Glutamatergic neuron (in vitro differentiated cells): Measurements from ENCODE around the gene PWP1. TPM values are rescaled to one million over a fixed set of nuclear protein-coding genes. Genes with fewer than 3 reads are reported as not detected.

ENCODE experiments used
- DNase-seq: peaks from one replicate; pipeline ENCODE4 v3.0.0; 2022
- H3K27ac Mint-ChIP-seq: one replicate; pipeline ENCODE4 v1.8.0; 2020; ENCODE audit warnings: mild to moderate bottlenecking, mixed read lengths, inconsistent platforms; ENCODE audit not compliant: unreplicated experiment
- H3K27me3 Mint-ChIP-seq: one replicate; pipeline ENCODE4 v1.8.0; 2020; ENCODE audit warnings: mild to moderate bottlenecking, moderate library complexity, mixed read lengths, inconsistent platforms; ENCODE audit not compliant: unreplicated experiment
- H3K36me3 Mint-ChIP-seq: one replicate; pipeline ENCODE4 v1.8.0; 2020; ENCODE audit warnings: mild to moderate bottlenecking, mixed read lengths, inconsistent platforms; ENCODE audit not compliant: unreplicated experiment
- H3K4me1 Mint-ChIP-seq: one replicate; pipeline ENCODE4 v1.8.0; 2020; ENCODE audit warnings: mild to moderate bottlenecking, low read depth, mixed read lengths, inconsistent platforms; ENCODE audit not compliant: unreplicated experiment
- H3K4me3 Mint-ChIP-seq: one replicate; pipeline ENCODE4 v1.8.0; 2020; ENCODE audit warnings: mild to moderate bottlenecking, mixed read lengths, inconsistent platforms; ENCODE audit not compliant: unreplicated experiment
- H3K9me3 Mint-ChIP-seq: one replicate; pipeline ENCODE4 v1.8.0; 2020; ENCODE audit warnings: mild to moderate bottlenecking, moderate library complexity, mixed read lengths, inconsistent platforms; ENCODE audit not compliant: unreplicated experiment
- total RNA-seq: library from RNA; stranded (reverse); fragmentation: NEBNext Ultra II Directional; extraction: Animal tissue kit (Norgen Biotek cat#: 25700); gene quantifications from one replicate; pipeline ENCODE4 v1.2.1, GENCODE V29; 2021; ENCODE audit not compliant: unreplicated experiment
- TF ChIP-seq, protein P1 (sequence below): fragments of 200-600 bp; sonication (generic); IDR thresholded peaks from one replicate; pipeline ENCODE4 v1.5.0; 2021; ENCODE audit not compliant: partially characterized antibody, unreplicated experiment

PWP1 gene
- total RNA-seq, 1 donor from 2014 or later = 42.2 TPM

DNA sequence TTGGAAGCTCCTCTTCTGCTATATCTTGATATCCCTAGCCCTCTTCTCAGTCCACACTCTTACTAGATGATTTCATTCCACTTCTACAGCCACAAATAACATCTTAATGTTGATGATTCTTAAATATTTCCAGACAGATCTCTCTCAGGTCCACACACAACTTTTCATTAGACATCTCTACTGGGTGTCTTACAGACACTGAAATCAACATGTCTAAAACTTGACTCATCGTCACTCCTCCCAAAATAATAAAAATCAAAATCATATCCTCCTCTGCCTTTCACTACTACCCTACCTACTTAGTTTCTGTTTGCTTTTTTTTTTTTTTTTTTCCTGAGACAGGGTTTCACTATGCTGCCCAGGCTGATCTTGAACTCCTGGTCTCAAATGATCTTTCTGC lies 63.5 kb downstream of the PWP1 start:
- Mint-ChIP-seq H3K27me3 (no peaks in the 10 kb centered on the region), H3K27ac (no peak overlapping the region)

DNA sequence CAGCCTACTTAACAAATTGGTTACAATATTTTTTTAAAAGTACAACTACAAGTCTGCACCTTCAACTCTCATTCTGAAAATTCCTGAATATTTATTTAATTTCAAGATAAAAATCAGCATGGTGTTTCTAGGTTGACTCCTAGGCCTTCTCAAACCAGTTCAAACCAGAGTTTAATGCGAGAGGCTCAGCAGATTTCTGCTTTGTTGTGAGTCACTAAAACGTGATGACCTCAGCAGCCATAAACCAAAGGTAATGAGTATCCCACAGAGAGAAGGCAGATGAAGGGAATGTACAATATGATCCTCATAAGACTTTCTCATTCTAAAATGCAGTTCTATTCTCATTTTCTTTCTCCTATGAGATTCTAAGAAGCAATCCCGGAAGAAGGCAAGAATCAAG lies 73.8 kb downstream of the PWP1 start:
- Mint-ChIP-seq H3K4me1 (peaks cover 9% of the 10 kb centered on the region), H3K27me3 (no peaks in the 10 kb centered on the region), H3K9me3 (peaks cover 5% of the 10 kb centered on the region), H3K27ac (peak overlapping the region; percentile 88), H3K4me3 (peak overlapping the region; percentile 92), H3K36me3 (no peaks in the 10 kb centered on the region)
- TF ChIP-seq, protein P1, sequence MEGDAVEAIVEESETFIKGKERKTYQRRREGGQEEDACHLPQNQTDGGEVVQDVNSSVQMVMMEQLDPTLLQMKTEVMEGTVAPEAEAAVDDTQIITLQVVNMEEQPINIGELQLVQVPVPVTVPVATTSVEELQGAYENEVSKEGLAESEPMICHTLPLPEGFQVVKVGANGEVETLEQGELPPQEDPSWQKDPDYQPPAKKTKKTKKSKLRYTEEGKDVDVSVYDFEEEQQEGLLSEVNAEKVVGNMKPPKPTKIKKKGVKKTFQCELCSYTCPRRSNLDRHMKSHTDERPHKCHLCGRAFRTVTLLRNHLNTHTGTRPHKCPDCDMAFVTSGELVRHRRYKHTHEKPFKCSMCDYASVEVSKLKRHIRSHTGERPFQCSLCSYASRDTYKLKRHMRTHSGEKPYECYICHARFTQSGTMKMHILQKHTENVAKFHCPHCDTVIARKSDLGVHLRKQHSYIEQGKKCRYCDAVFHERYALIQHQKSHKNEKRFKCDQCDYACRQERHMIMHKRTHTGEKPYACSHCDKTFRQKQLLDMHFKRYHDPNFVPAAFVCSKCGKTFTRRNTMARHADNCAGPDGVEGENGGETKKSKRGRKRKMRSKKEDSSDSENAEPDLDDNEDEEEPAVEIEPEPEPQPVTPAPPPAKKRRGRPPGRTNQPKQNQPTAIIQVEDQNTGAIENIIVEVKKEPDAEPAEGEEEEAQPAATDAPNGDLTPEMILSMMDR = no peak
- no peak for DNase-seq

More for the DNA sequence above, 63.5 kb downstream of the PWP1 start:
- Mint-ChIP-seq H3K4me1 (no peaks in the 10 kb centered on the region), H3K9me3 (no peaks in the 10 kb centered on the region), H3K36me3 (no peaks in the 10 kb centered on the region), H3K4me3 (no peak overlapping the region)
- DNase-seq = no peak
- TF ChIP-seq, protein P1 = no peak

GRCh38 chr12:107760207-107760808 lies 74.7 kb downstream of the PWP1 start:
- Mint-ChIP-seq H3K4me1 (peaks cover 9% of the 10 kb centered on the region), H3K4me3 (peak overlapping the region; percentile 92), H3K36me3 (no peaks in the 10 kb centered on the region), H3K27ac (peak overlapping the region; percentile 88), H3K9me3 (peaks cover 5% of the 10 kb centered on the region), H3K27me3 (no peaks in the 10 kb centered on the region)
- peak; percentile 33 for DNase-seq
- TF ChIP-seq, protein P1 = no peak

DNA sequence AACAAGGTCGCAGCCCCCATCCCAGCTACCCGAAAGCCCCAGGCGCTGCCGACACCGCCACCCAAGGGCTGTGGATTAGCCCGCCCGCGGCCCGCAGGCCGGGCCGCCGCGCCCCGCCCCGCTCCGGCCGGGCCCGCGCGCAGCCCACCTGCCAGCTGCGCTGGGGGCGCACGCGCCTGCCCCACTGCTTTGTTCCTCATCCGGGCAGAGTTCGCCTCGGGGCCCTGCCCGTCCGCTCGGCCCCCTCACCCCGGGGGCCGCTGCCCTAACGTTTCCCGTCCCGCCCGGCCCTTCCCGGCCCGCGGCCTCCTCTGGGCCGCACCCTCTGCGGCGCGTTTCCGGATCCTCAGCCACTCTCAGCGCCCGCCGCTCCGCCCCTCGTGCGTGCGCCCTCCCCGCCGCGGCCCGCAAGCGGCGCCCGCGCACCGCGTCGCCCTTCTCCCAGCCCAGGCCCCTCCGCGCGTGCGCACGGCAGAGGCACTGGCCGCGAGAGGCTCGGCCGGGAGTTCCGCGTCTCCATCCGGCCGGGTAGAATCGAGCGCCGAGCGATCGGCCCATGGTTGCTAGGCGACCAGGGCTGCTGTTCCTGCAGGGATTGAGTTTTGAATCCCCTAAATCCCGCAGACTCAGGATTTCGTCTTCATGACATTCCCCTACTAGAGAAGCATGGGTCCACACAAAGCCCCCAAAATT lies 75.4 kb downstream of the PWP1 start, which contains the start of gene PRDM4:
Gene PRDM4 (minus strand): TSS at position 329 of the 693 bp plus-strand sequence. CDS start 622 bp downstream, outside the sequence.
- peak within 1 kb of the TSS; percentile 92 for H3K4me3 Mint-ChIP-seq
- no peaks in the 10 kb centered on the region for H3K36me3 Mint-ChIP-seq
- TF ChIP-seq, protein P1 = no peak
- H3K27ac Mint-ChIP-seq = peak within 1 kb of the TSS; percentile 88
- peaks cover 5% of the 10 kb centered on the region for H3K9me3 Mint-ChIP-seq
- no peaks in the 10 kb centered on the region for H3K27me3 Mint-ChIP-seq
- DNase-seq = peak; percentile 97
- peaks cover 9% of the 10 kb centered on the region for H3K4me1 Mint-ChIP-seq

DNA sequence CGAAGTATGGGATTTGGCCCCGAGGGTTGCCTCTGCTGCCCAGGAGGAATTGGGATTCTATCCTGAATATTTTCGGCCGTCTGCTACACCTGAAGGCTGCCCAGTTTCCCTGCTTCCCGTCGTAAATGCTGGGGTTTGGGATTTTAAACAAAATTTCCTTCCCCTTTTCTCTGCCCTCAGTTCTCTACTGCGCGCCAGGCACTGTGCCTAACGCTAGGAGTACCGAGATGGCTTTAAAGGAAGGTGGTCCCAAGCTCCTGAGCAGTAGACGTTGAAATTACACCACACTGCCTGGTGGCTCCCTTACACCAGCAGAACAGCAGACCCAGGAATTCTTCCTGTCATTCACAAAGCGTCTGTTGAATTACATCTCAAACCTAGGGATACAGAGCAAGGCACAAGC lies 75.9 kb downstream of the PWP1 start:
- no peak for DNase-seq
- peak overlapping the region; percentile 48 for H3K27ac Mint-ChIP-seq
- H3K4me1 Mint-ChIP-seq = peaks cover 9% of the 10 kb centered on the region
- H3K4me3 Mint-ChIP-seq = peak overlapping the region; percentile 92
- TF ChIP-seq, protein P1 = no peak
- H3K27me3 Mint-ChIP-seq = no peaks in the 10 kb centered on the region
- H3K36me3 Mint-ChIP-seq = no peaks in the 10 kb centered on the region
- H3K9me3 Mint-ChIP-seq = peaks cover 5% of the 10 kb centered on the region
